Measurements from ENCODE around the gene ATP8A2. TPM values are rescaled to one million over a fixed set of nuclear protein-coding genes. Genes with fewer than 3 reads are reported as not detected.

The ATP8A2 gene
- total and polyA plus RNA-seq, 4 donors: 0.01 to 0.08 (median 0.05) TPM; not detected in 1

GRCh38 chr13:25478186-25478585 lies 106.4 kb downstream of the ATP8A2 start:
- H3K27ac ChIP-seq (ENCODE audit: low read depth in 1 of 2, low read length in 2 of 2): no peak overlapping the region
- H3K36me3 ChIP-seq (ENCODE audit: control insufficient read depth in 4 of 4, insufficient read depth in 3 of 4, low read depth in 1 of 4, low read length in 3 of 4): no peaks in the 10 kb centered on the region
- DNase-seq (ENCODE audit: low spot score): no peak
- H3K9me3 ChIP-seq (ENCODE audit: control insufficient read depth in 4 of 4, low read length in 3 of 4): peaks cover 0 to 5% (median 2%) of the 10 kb centered on the region in 4 donors
- TF ChIP-seq ZBTB33 (IDR thresholded peaks at IDR 0.05): no peak
- WGBS: 61% methylated on average over 1 of the region's 1 CpG
- H3K4me1 ChIP-seq (ENCODE audit: control insufficient read depth in 4 of 4, insufficient read depth in 4 of 4, low read length in 3 of 4): no peaks in the 10 kb centered on the region
- H3K9ac ChIP-seq (ENCODE audit: low read depth in 1 of 2, low read length in 2 of 2): no peak overlapping the region
- H3K27me3 ChIP-seq (ENCODE audit: control insufficient read depth in 4 of 4, insufficient read depth in 4 of 4, low read length in 3 of 4): peaks cover 0 to 2% (median 1%) of the 10 kb centered on the region in 4 donors
- no peak overlapping the region for H3K4me3 ChIP-seq (ENCODE audit: low read depth in 1 of 3, low read length in 3 of 3)

- Histone ChIP-seq H3K27me3 (ENCODE audit: control insufficient read depth in 4 of 4, insufficient read depth in 4 of 4, low read length in 3 of 4) (peaks cover 0 to 6% (median 0%) of the 10 kb centered on the region in 4 donors), H3K36me3 (ENCODE audit: control insufficient read depth in 4 of 4, insufficient read depth in 3 of 4, low read depth in 1 of 4, low read length in 3 of 4) (no peaks in the 10 kb centered on the region), H3K4me1 (ENCODE audit: control insufficient read depth in 4 of 4, insufficient read depth in 4 of 4, low read length in 3 of 4) (no peaks in the 10 kb centered on the region), H3K9ac (ENCODE audit: low read depth in 1 of 2, low read length in 2 of 2) (no peak overlapping the region), H3K27ac (ENCODE audit: low read depth in 1 of 2, low read length in 2 of 2) (no peak overlapping the region), H3K4me3 (ENCODE audit: low read depth in 1 of 3, low read length in 3 of 3) (no peak overlapping the region), H3K9me3 (ENCODE audit: control insufficient read depth in 4 of 4, low read length in 3 of 4) (no peaks in the 10 kb centered on the region)
- TF ChIP-seq FOXA1 (IDR thresholded peaks at IDR 0.05) (no peak), HNF4G (IDR thresholded peaks at IDR 0.05) (no peak), HNF4A (conservative IDR thresholded peaks at IDR 0.05) (no peak), GABPA (IDR thresholded peaks at IDR 0.05 in 1 of 2, conservative IDR thresholded peaks at IDR 0.05 in 1 of 2) (no peak), TAF1 (conservative IDR thresholded peaks at IDR 0.05) (no peak)
- 40% methylated on average over 12 of the region's 12 CpGs for WGBS
- DNase-seq (ENCODE audit: low spot score): no peak
These were observed 117.5 kb downstream of the ATP8A2 start for GRCh38 chr13:25489238-25489637.

GRCh38 chr13:25490236-25490635 lies 118.5 kb downstream of the ATP8A2 start:
- Histone ChIP-seq H3K36me3 (ENCODE audit: control insufficient read depth in 4 of 4, insufficient read depth in 3 of 4, low read depth in 1 of 4, low read length in 3 of 4) (no peaks in the 10 kb centered on the region), H3K27me3 (ENCODE audit: control insufficient read depth in 4 of 4, insufficient read depth in 4 of 4, low read length in 3 of 4) (peaks cover 0 to 6% (median 0%) of the 10 kb centered on the region in 4 donors), H3K27ac (ENCODE audit: low read depth in 1 of 2, low read length in 2 of 2) (no peak overlapping the region), H3K9ac (ENCODE audit: low read depth in 1 of 2, low read length in 2 of 2) (no peak overlapping the region), H3K4me3 (ENCODE audit: low read depth in 1 of 3, low read length in 3 of 3) (no peak overlapping the region), H3K9me3 (ENCODE audit: control insufficient read depth in 4 of 4, low read length in 3 of 4) (no peaks in the 10 kb centered on the region), H3K4me1 (ENCODE audit: control insufficient read depth in 4 of 4, insufficient read depth in 4 of 4, low read length in 3 of 4) (no peaks in the 10 kb centered on the region)
- 75% methylated on average over 9 of the region's 9 CpGs for WGBS
- no peak for DNase-seq (ENCODE audit: low spot score)
- no peak for TF ChIP-seq RXRA (IDR thresholded peaks at IDR 0.05)
- TF ChIP-seq EGR1 (IDR thresholded peaks at IDR 0.05; ENCODE audit: low read depth in 2 of 2): no peak
- no peak for TF ChIP-seq CTCF (IDR thresholded peaks at IDR 0.05; ENCODE audit: low read depth, low read length, missing input control)
- TF ChIP-seq RAD21 (IDR thresholded peaks at IDR 0.05): no peak
- no peak for TF ChIP-seq REST (IDR thresholded peaks at IDR 0.05)
- no peak for TF ChIP-seq YY1 (IDR thresholded peaks at IDR 0.05)
- no peak for TF ChIP-seq JUND (IDR thresholded peaks at IDR 0.05)
- TF ChIP-seq FOXA1 (IDR thresholded peaks at IDR 0.05): no peak
- TF ChIP-seq HNF4A (conservative IDR thresholded peaks at IDR 0.05): no peak
- TF ChIP-seq SP1 (IDR thresholded peaks at IDR 0.05): no peak
- no peak for TF ChIP-seq FOXA2 (IDR thresholded peaks at IDR 0.05)
- no peak for TF ChIP-seq NR2F2 (IDR thresholded peaks at IDR 0.05)
- no peak for TF ChIP-seq TAF1 (conservative IDR thresholded peaks at IDR 0.05)

All from liver (tissue), 9 donors.